D341Med (cell line): ENCODE measurements around the gene ARPP21.
"Not testable (repeated sequence)": the region's sequence is repeated elsewhere in the genome, so short reads cannot be mapped to it uniquely, and the experiment has no call there.

Experiments
- DNase-seq: peaks from one replicate; pipeline ENCODE4 v3.0.0; 2012; ENCODE audit warnings: low spot score

Gene ARPP21

GRCh38 chr3:35780800-35781199, 141.5 kb downstream of the ARPP21 start:
- no peak for DNase-seq

GRCh38 chr3:35781558-35781957, 142.2 kb downstream of the ARPP21 start:
- DNase-seq = no peak

- no peak for DNase-seq
These were observed 143.0 kb downstream of the ARPP21 start for GRCh38 chr3:35782355-35782754.

- DNase-seq = no peak
These were observed 144.8 kb downstream of the ARPP21 start for GRCh38 chr3:35784169-35784568.

GRCh38 chr3:35785234-35785888, 146.0 kb downstream of the ARPP21 start:
- no peak for DNase-seq

- no peak for DNase-seq
These were observed 148.6 kb downstream of the ARPP21 start for GRCh38 chr3:35787936-35788335.

GRCh38 chr3:35789042-35789831, 149.9 kb downstream of the ARPP21 start:
- DNase-seq = no peak

- DNase-seq = no peak
These were observed 151.4 kb downstream of the ARPP21 start for GRCh38 chr3:35790764-35791163.

GRCh38 chr3:35793667-35794066, 154.3 kb downstream of the ARPP21 start:
- no peak for DNase-seq

GRCh38 chr3:35800960-35801459, 161.7 kb downstream of the ARPP21 start:
- DNase-seq = no peak

GRCh38 chr3:35814531-35814930, 175.2 kb downstream of the ARPP21 start:
- DNase-seq = no peak

GRCh38 chr3:35815796-35816195, 176.5 kb downstream of the ARPP21 start:
- not testable (repeated sequence) for DNase-seq

- no peak for DNase-seq
These were observed 177.9 kb downstream of the ARPP21 start for GRCh38 chr3:35817216-35817615.

GRCh38 chr3:35832140-35832571, 192.8 kb downstream of the ARPP21 start:
- no peak for DNase-seq
